Measurements from ENCODE around the gene POLR2J3.
"Not testable (repeated sequence)": the region's sequence is repeated elsewhere in the genome, so short reads cannot be mapped to it uniquely, and the experiment has no call there.

DNA sequence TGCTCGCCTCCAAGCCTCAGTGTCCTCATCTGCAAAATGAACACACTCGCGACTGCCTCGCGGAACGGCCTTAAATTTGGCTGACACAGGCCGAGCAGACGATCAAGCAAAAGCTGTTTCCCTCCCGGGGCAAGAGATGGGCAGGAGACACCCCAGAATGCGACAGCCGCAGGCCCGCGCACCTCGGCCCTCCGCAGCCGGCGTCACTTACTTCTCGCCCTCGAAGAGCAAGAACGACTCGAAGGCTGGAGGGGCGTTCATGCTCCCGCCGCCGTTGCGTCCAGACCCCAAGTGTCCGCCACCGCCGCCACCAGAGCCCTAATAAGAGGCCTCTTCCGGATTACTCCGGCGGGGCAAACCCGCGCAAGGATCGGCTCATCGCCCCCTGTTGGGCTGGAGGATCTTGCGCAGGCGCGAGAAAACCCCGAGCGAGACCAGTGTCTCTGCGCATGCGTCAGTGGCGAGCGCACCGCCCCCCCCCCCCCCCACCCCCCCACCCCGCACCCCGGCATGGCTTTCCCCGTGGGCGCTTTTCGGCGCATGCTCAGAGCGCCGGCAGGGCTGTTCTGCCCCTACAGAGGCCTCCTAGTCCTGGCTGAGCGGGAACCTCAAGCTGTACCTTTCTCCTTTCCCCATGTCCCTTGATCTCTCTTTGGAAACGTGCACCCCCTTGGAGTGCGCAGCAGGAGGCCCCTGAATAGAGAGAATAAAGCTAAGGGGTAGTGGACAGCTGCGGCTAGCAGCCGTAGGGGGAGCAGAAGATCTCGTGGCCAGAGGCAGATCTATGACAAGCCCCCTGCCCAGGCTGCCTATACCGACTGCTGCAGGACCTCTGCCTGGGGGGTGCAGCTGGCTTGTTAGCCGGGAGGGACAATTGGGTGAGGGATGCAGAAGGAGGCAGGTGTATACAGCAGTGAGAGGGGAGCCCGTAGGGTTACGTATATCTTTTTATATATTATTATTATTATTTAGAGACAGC is at the start of gene POLR2J3:
- TF ChIP-seq POLR2A (IDR thresholded peaks at IDR 0.05): not testable (repeated sequence)
- TF ChIP-seq, protein P1, sequence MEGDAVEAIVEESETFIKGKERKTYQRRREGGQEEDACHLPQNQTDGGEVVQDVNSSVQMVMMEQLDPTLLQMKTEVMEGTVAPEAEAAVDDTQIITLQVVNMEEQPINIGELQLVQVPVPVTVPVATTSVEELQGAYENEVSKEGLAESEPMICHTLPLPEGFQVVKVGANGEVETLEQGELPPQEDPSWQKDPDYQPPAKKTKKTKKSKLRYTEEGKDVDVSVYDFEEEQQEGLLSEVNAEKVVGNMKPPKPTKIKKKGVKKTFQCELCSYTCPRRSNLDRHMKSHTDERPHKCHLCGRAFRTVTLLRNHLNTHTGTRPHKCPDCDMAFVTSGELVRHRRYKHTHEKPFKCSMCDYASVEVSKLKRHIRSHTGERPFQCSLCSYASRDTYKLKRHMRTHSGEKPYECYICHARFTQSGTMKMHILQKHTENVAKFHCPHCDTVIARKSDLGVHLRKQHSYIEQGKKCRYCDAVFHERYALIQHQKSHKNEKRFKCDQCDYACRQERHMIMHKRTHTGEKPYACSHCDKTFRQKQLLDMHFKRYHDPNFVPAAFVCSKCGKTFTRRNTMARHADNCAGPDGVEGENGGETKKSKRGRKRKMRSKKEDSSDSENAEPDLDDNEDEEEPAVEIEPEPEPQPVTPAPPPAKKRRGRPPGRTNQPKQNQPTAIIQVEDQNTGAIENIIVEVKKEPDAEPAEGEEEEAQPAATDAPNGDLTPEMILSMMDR (IDR thresholded peaks at IDR 0.05): peak; percentile 29 to 89 (median 54)
- TF ChIP-seq EP300 (IDR thresholded peaks at IDR 0.05): peak in 1 of 2 donors; percentile 84

Measured in tibial nerve (tissue), 4 donors.